HG03139 (cell line): ENCODE data around the gene DLGAP3.
"Not testable (repeated sequence)": the region's sequence is repeated elsewhere in the genome, so short reads cannot be mapped to it uniquely, and the experiment has no call there.

ENCODE experiments used
- ATAC-seq: cut with Tn5 transposase; IDR thresholded peaks from one replicate; pipeline ENCODE4 v1.9.1; 2021; ENCODE audit not compliant: unreplicated experiment

The DLGAP3 gene

GRCh38 chr1:34929497-34929852 is at the start of gene DLGAP3:
DLGAP3 (minus strand) TSS chr1:34929650; CDS start chr1:34905383, 24,267 bp downstream.
- no peak for ATAC-seq

GRCh38 chr1:34978921-34979320 is 49.5 kb upstream of the DLGAP3 start:
- no peak for ATAC-seq

- no peak for ATAC-seq
Measured at GRCh38 chr1:34977858-34978257, 48.4 kb upstream of the DLGAP3 start.

GRCh38 chr1:34977210-34977471 is 47.7 kb upstream of the DLGAP3 start:
- no peak for ATAC-seq

- ATAC-seq = no peak
Measured at GRCh38 chr1:34976384-34977209, 47.1 kb upstream of the DLGAP3 start.

- no peak for ATAC-seq
Measured at GRCh38 chr1:34975771-34976170, 46.3 kb upstream of the DLGAP3 start.

GRCh38 chr1:34975338-34975737 is 45.9 kb upstream of the DLGAP3 start:
- no peak for ATAC-seq

GRCh38 chr1:34974626-34975025 is 45.2 kb upstream of the DLGAP3 start:
- ATAC-seq = no peak

- no peak for ATAC-seq
Measured at GRCh38 chr1:34973326-34973725, 43.9 kb upstream of the DLGAP3 start.

- ATAC-seq = no peak
Measured at GRCh38 chr1:34970829-34971228, 41.4 kb upstream of the DLGAP3 start.

- no peak for ATAC-seq
Measured at GRCh38 chr1:34970220-34970735, 40.8 kb upstream of the DLGAP3 start.

GRCh38 chr1:34968297-34968696 is 38.8 kb upstream of the DLGAP3 start:
- ATAC-seq = not testable (repeated sequence)

GRCh38 chr1:34967672-34968071 is 38.2 kb upstream of the DLGAP3 start:
- not testable (repeated sequence) for ATAC-seq

GRCh38 chr1:34965597-34965996 is 36.1 kb upstream of the DLGAP3 start:
- no peak for ATAC-seq

- ATAC-seq = no peak
Measured at GRCh38 chr1:34950428-34950827, 21.0 kb upstream of the DLGAP3 start.

- not testable (repeated sequence) for ATAC-seq
Measured at GRCh38 chr1:34948739-34949138, 19.3 kb upstream of the DLGAP3 start.

- not testable (repeated sequence) for ATAC-seq
Measured at GRCh38 chr1:34947641-34948314, 18.3 kb upstream of the DLGAP3 start.

- no peak for ATAC-seq
Measured at GRCh38 chr1:34946211-34946610, 16.8 kb upstream of the DLGAP3 start.

GRCh38 chr1:34941798-34942197 is 12.3 kb upstream of the DLGAP3 start:
- ATAC-seq = not testable (repeated sequence)

- no peak for ATAC-seq
Measured at GRCh38 chr1:34930702-34931071, 1.2 kb upstream of the DLGAP3 start.

- no peak for ATAC-seq
Measured at GRCh38 chr1:34929853-34930701, 627 bp upstream of the DLGAP3 start.
